Measurements from ENCODE around the gene BABAM2. TPM values are rescaled to one million over a fixed set of nuclear protein-coding genes. Genes with fewer than 3 reads are reported as not detected.

BABAM2 gene
- total and polyA plus RNA-seq, 2 of the 4 experiments (the other 2 are of a cell fraction): 20.9 to 23.1 TPM

- Histone ChIP-seq H3K9me1 (ENCODE audit: insufficient read depth, low read length) (peaks cover 9% of the 10 kb centered on the region; the same call in 1 of the 2 replicates), H2AK5ac (ENCODE audit: low read depth, low read length) (no peak overlapping the region), H3K4ac (ENCODE audit: low read depth, low read length) (0 out of 2 replicates have a peak overlapping the region, but pooled peaks have one; percentile 15), H3K27ac (ENCODE audit: insufficient read depth, low read length) (no peak overlapping the region), H4K5ac (ENCODE audit: low read depth, low read length) (no peak overlapping the region), H4K8ac (ENCODE audit: low read depth in 2 of 2, low read length in 2 of 2) (peak overlapping the region; percentile 19 to 40; a peak in 1 of 4 replicates), H3K4me1 (ENCODE audit: control insufficient read depth, insufficient read depth, low read length) (peaks cover 2% of the 10 kb centered on the region; the same call in 1 of the 2 replicates), H3K4me3 (ENCODE audit: insufficient read depth, low read depth, low read length) (no peak overlapping the region), H3K4me2 (ENCODE audit: low read depth, low read length) (no peak overlapping the region), H2AFZ (replicated peaks; ENCODE audit: low read length, poor library complexity) (no peak overlapping the region), H4K91ac (ENCODE audit: insufficient read depth, low read depth, low read length) (no peak overlapping the region), H2AK9ac (replicated peaks; ENCODE audit: low read depth, low read length, poor library complexity) (no peak overlapping the region), H3K36me3 (ENCODE audit: control insufficient read depth, insufficient read depth, low read length) (no peaks in the 10 kb centered on the region), H2BK15ac (ENCODE audit: low read depth, low read length) (no peak overlapping the region; the same call in 2 of the 3 replicates), H3K56ac (ENCODE audit: extremely low read depth, insufficient read depth, low read length) (no peak overlapping the region), H3K18ac (ENCODE audit: low read depth, low read length) (no peak overlapping the region), H3K14ac (replicated peaks; ENCODE audit: low read depth, low read length) (no peak overlapping the region; the same call in 1 of the 2 replicates), H3K79me1 (ENCODE audit: low read depth in 1 of 2, low read length in 2 of 2) (no peaks in the 10 kb centered on the region), H3K27me3 (ENCODE audit: control insufficient read depth, insufficient read depth, low read length) (no peaks in the 10 kb centered on the region), H2BK120ac (ENCODE audit: low read depth, low read length) (no peak overlapping the region), H3K23ac (ENCODE audit: low read depth, low read length) (0 out of 2 replicates have a peak overlapping the region, but pooled peaks have one; percentile 24), H3K9ac (ENCODE audit: low read depth, low read length) (no peak overlapping the region), H3K9me3 (ENCODE audit: control insufficient read depth, insufficient read depth, low read length) (no peaks in the 10 kb centered on the region), H4K20me1 (ENCODE audit: insufficient read depth, low read length) (no peaks in the 10 kb centered on the region), H2BK20ac (ENCODE audit: low read depth, low read length) (no peak overlapping the region), H2BK5ac (ENCODE audit: low read depth, low read length, poor library complexity, severe bottlenecking) (no peak overlapping the region)
- dilution Hi-C loops (cut with HindIII; ENCODE audit: low sequenced_read_pairs, unreplicated experiment) (no loop called here), intact Hi-C loops (cut with micrococcal nuclease) (no loop called here), in situ Hi-C loops (cut with MboI; ENCODE audit: low sequenced_read_pairs) (no loop called here)
- ChIA-PET CTCF (interaction anchor here (0.7 to 1.3 kb wide), 2 partner anchors 9 to 181 kb away, joined by 3 read pairs; no protein-coding TSS in a partner anchor), POLR2A (ENCODE audit: unreplicated experiment) (no interaction called here)
- BruUV-seq (replicated peaks): no TSS peak
- ATAC-seq (ENCODE audit: low read depth) (no peak), DNase-seq (no peak)
- TF ChIP-seq CHD1 (IDR thresholded peaks at IDR 0.05; ENCODE audit: low read depth, low read length) (no peak), USF2 (IDR thresholded peaks at IDR 0.05; ENCODE audit: low read depth, low read length) (no peak), RAD21 (IDR thresholded peaks at IDR 0.05; ENCODE audit: low read length) (no peak)
Measured at GRCh38 chr2:28247734-28248133, 357.2 kb downstream of the BABAM2 start.
